Stimulated activated naive CD8-positive, alpha-beta T cell treated with anti-CD3 and anti-CD28 coated beads, Interleukin-15, Interleukin-2, amounts not matched to agents 100 U/mL and 50 U/mL, for 24 hours (primary cell): Measurements from ENCODE around the gene GSN.

Experiments
- ATAC-seq: fragments of 150-1000 bp; cut with Tn5 transposase; one replicate; pipeline ENCODE4 v1.10.0; 2021
- DNase-seq: peaks from one replicate; pipeline ENCODE4 v3.0.0; 2021

Gene GSN

DNA sequence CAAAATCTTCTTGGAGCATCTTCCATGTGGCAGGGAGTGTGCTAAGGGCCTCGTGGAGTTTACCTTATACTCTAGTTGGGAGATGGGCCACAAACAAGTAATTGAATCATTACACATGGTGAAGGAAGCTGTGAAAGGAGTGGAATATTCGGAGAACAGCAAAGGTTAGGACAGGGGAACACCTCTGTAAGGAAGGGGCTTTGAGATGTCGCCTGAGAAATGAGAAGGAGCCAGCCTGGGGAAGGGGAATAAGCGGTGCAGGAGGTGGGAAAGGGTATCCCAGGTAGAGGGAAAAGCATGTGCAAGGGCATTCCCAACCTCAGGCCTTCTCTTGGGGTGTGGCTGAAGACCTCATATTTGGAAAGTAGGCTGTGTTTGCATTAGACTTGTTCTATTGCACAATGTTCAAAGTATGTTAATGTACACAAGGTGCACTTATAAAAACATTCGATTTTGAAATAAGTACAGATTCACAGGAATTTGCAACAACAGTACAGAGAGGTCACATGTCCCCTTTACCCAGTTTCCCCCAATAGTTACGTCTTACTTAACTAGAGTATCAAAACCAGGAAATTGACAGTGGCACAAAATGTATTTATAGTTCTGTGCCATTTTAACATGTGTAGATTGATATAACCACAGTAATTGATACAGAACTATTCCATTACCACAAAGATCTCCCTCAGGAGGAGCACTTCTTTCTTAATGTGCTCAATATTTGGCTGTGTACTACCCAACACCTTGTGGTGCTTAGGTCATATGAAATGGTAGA, 104.5 kb downstream of the GSN start:
- ATAC-seq = no peak
- DNase-seq = no peak

- ATAC-seq (no peak), DNase-seq (no peak)
Measured at GRCh38 chr9:121373011-121373729, 105.2 kb downstream of the GSN start.

DNA sequence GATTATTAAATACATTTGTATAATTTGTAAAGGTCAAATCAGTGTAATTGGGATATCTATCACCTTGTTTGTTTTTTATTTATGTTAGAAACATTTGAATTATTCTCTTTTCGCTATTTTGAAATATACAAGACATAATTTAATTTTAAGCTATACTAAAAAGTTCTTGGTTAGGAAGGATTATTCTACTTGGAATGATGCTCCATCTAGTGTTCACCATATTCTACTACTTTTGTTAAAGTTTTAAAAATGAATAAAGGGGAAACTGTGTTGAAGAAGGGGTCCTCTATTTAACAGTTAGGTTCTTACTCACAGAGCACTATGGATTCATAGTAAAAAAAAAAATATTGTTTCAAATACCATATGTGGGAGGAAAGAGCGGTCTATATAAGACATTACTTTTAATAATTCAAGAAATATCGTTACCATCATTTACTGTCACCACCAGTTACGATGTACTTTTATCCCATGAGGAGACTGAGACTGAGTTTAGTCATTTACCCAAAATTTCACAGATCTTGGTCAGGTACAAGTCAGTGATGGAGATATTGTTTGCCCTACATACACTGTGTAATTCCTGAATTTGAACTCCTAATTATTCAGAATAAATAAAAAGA, 108.4 kb downstream of the GSN start:
- ATAC-seq (no peak), DNase-seq (no peak)

DNA sequence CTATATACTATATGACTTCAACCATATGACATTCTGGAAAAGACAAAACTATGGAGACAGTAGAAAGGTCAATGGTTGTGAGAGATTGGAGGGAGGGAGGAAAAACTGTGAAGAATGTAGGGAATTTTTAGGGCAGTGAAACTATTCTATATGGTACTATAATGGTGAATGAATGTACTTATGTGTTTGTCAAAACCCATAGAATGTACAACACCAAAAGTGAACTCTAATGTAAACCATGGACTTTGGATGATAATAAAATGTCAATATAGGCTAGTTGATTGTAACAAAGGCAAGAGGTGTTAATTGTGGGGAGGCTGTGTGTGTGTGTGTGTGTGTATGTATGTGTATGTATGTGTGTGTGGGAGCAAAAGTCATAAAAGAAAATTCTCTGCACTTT, 112.9 kb downstream of the GSN start:
- no peak for ATAC-seq
- no peak for DNase-seq
